Uterus (tissue), 4 donors: ENCODE results near the gene SLC26A2. TPM values are rescaled to one million over a fixed set of nuclear protein-coding genes. Genes with fewer than 3 reads are reported as not detected.

Experiments used
- DNase-seq, 2 donors: peaks; one replicate each; pipeline ENCODE4 v3.0.0-alpha.2; 2019 to 2020
- H3K27ac ChIP-seq, 2 donors: fragments of 200-600 bp; sonication (generic); 1 replicate in 1 of 2; 2 replicates in 1 of 2; pipeline ENCODE4 v1.5.1; 2016 to 2018
- H3K27me3 ChIP-seq, 2 donors: fragments of 200-600 bp; sonication (generic); one replicate each; pipeline ENCODE4 v1.5.1; 2018 to 2019; ENCODE audit warnings: control low read depth in 1 of 2
- H3K36me3 ChIP-seq, 2 donors: fragments of 200-600 bp; sonication (generic); one replicate each; pipeline ENCODE4 v1.5.1; 2019; ENCODE audit warnings: control low read depth in 1 of 2
- H3K4me1 ChIP-seq, 2 donors: fragments of 200-600 bp; sonication (generic); one replicate each; pipeline ENCODE4 v1.5.1; 2018 to 2019; ENCODE audit warnings: control low read depth in 1 of 2
- H3K4me3 ChIP-seq, 2 donors: fragments of 200-600 bp; sonication (generic); 1 replicate in 1 of 2; 2 replicates in 1 of 2; pipeline ENCODE4 v1.5.1; 2018 to 2019; ENCODE audit warnings: mild to moderate bottlenecking in 1 of 2
- H3K9me3 ChIP-seq, 2 donors: fragments of 200-600 bp; sonication (generic); one replicate each; pipeline ENCODE4 v1.5.1; 2019; ENCODE audit warnings: control low read depth in 1 of 2
- CTCF ChIP-seq, 4 experiments: fragments of 200-600 bp in 2 of 4; fragments of 450-650 bp in 2 of 4; sonication (generic) in 2 of 4; IDR thresholded peaks; one replicate each; pipeline ENCODE4 v1.5.1; 2016 to 2019; ENCODE audit warnings: antibody characterized with exemption in 4 of 4, mild to moderate bottlenecking in 2 of 4, moderate library complexity in 1 of 4
- POLR2A ChIP-seq, 2 donors: fragments of 450-650 bp; IDR thresholded peaks; one replicate each; pipeline ENCODE4 v1.6.1; 2016; ENCODE audit warnings: antibody characterized with exemption in 2 of 2, mild to moderate bottlenecking in 1 of 2, moderate library complexity in 1 of 2
- intact Hi-C: fragments of 100-400 bp; cut with DNase I; formaldehyde crosslinking; loops from one replicate; pipeline ENCODE4 v1.15.1; 2023; ENCODE audit warnings: low total_unique reads
- total RNA-seq, 4 donors: library from RNA; depleted of rRNA in 3 of 4; stranded (reverse); fragments of >200 nt in 3 of 4; gene quantifications; one replicate each; pipeline versions ENCODE4 v1.1.0 to v1.2.4, GENCODE V29; 2014 to 2023
- donor health status: DM: yes; HTN: yes; CAD: no.

The SLC26A2 gene
- total RNA-seq: 10 to 100 TPM in 3 of 4 donors, 1 to 10 TPM in 1; 4.6 to 42.9 (median 15.6) TPM

- H3K4me3 ChIP-seq: peak within 1 kb of the TSS; percentile 82 to 95
- peak within 1 kb of the TSS; percentile 87 to 90 for H3K27ac ChIP-seq
- peak; percentile 97 to 98 for DNase-seq
- no peaks in the 10 kb centered on the region for H3K27me3 ChIP-seq
- peak; percentile 93 to 98 for TF ChIP-seq POLR2A (IDR thresholded peaks at IDR 0.05)
- TF ChIP-seq CTCF (IDR thresholded peaks at IDR 0.05): peak; percentile 3 to 16 (median 14)
- no peaks in the 10 kb centered on the region for H3K36me3 ChIP-seq
- no peaks in the 10 kb centered on the region for H3K4me1 ChIP-seq
- no peaks in the 10 kb centered on the region for H3K9me3 ChIP-seq
- intact Hi-C loops: no loop called here
These were observed at the start of gene SLC26A2 for GRCh38 chr5:149960272-149961185. TSS of gene SLC26A2 (plus strand) at chr5:149960758. CDS start at chr5:149977653, 16,895 bp downstream.

DNA sequence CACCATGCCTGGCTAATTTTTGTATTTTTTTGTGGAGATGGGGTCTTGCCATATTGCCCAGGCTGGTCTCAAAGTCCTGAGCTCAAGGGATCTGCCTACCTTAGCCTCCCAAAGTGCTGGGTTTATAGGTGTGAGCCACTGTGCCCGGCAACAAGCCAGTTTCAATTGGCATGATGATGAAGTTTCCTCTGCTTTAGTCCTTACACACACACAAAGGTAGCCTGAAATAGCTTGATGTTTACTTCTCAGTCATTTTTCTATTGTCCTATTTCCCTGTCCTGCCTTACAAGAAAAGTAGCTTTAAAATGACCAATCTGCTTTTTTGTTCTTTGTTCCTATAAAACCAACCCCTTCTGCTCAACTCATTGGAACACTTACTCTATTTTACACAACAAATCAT, 49.5 kb upstream of the SLC26A2 start:
- no peak overlapping the region for H3K27ac ChIP-seq
- H3K4me1 ChIP-seq: no peaks in the 10 kb centered on the region
- no peak overlapping the region for H3K4me3 ChIP-seq
- H3K27me3 ChIP-seq: no peaks in the 10 kb centered on the region
- DNase-seq: no peak
- intact Hi-C loops: no loop called here
- no peaks in the 10 kb centered on the region for H3K36me3 ChIP-seq
- H3K9me3 ChIP-seq: no peaks in the 10 kb centered on the region
- no peak for TF ChIP-seq CTCF (IDR thresholded peaks at IDR 0.05)
- TF ChIP-seq POLR2A (IDR thresholded peaks at IDR 0.05): no peak

DNA sequence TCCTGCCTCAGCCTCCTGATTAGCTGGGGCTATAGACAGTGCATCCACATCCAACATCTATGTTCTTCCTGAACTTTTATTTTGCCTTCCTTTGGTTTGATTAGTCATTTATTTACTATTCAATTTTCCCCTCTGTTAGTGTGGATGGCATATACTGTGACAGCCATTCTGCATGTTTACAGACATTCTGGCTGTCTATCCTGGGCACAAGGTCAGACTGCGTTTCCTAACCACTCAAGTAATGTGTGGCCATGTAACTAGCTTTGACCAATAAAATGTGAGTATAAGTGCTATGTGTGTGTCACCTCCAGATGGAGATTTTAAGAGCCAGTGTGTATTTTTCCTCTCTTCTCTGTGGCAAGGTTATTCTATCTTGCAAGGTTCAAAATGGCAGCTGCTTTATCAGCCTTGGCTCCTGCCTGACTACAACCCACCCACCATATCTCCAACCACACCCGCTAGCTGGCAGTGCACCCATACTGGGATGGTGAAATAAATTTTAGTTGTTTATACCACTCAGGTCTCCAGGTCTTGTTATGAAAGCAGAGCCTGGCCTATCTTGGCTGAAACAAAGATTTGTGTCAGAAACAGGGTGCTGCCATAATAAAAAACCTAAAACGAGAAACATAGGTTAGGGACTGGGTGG, 48.2 kb upstream of the SLC26A2 start:
- Histone ChIP-seq H3K27ac (no peak overlapping the region), H3K27me3 (no peaks in the 10 kb centered on the region), H3K9me3 (no peaks in the 10 kb centered on the region), H3K36me3 (no peaks in the 10 kb centered on the region), H3K4me1 (no peaks in the 10 kb centered on the region), H3K4me3 (no peak overlapping the region)
- intact Hi-C loops: no loop called here
- no peak for DNase-seq
- TF ChIP-seq POLR2A (IDR thresholded peaks at IDR 0.05) (no peak), CTCF (IDR thresholded peaks at IDR 0.05) (no peak)

- no peaks in the 10 kb centered on the region for H3K36me3 ChIP-seq
- H3K4me1 ChIP-seq: no peaks in the 10 kb centered on the region
- H3K4me3 ChIP-seq: no peak overlapping the region
- H3K27ac ChIP-seq: no peak overlapping the region
- intact Hi-C loops: no loop called here
- no peaks in the 10 kb centered on the region for H3K27me3 ChIP-seq
- H3K9me3 ChIP-seq: no peaks in the 10 kb centered on the region
- TF ChIP-seq CTCF (IDR thresholded peaks at IDR 0.05) (no peak), POLR2A (IDR thresholded peaks at IDR 0.05) (no peak)
- DNase-seq: no peak
These were observed 46.8 kb upstream of the SLC26A2 start for GRCh38 chr5:149913436-149914419.
